Pancreas (tissue), 10 donors: Measurements from ENCODE around the gene PRR7. TPM values are rescaled to one million over a fixed set of nuclear protein-coding genes. Genes with fewer than 3 reads are reported as not detected.

Experiments used
- ATAC-seq, 4 donors: fragments of 200-7000 bp; cut with Tn5 transposase; one replicate each; pipeline versions ENCODE4 v1.8.0 to v1.9.1; 2020; ENCODE audit warnings: mild to moderate bottlenecking in 4 of 4, moderate library complexity in 4 of 4
- DNase-seq, 6 donors: peaks; one replicate each; pipeline ENCODE4 v3.0.0-alpha.2; 2020
- FAIRE-seq: peaks from 2 replicates; lab custom pipeline; 2012; peaks lifted over from hg19 to GRCh38; lab: Jason Lieb, UNC
- H3K27ac ChIP-seq, 4 donors: fragments of 200-600 bp; sonication (generic); 1 replicate in 3 of 4; 2 replicates in 1 of 4; pipeline versions ENCODE4 v1.5.0 to v1.8.0; 2020
- H3K27me3 ChIP-seq, 4 donors: fragments of 200-600 bp; one replicate each; pipeline ENCODE4 v1.8.0; 2021
- H3K36me3 ChIP-seq, 3 donors: fragments of 200-600 bp; sonication (generic) in 1 of 3; one replicate each; pipeline versions ENCODE4 v1.5.0 to v1.8.0; 2020 to 2021
- H3K4me1 ChIP-seq, 3 donors: fragments of 200-600 bp; one replicate each; pipeline ENCODE4 v1.8.0; 2021
- H3K4me3 ChIP-seq, 4 donors: fragments of 200-600 bp; sonication (generic) in 2 of 4; one replicate each; pipeline versions ENCODE4 v1.5.0 to v1.8.0; 2020 to 2021
- H3K9me3 ChIP-seq, 4 donors: fragments of 200-600 bp; one replicate each; pipeline ENCODE4 v1.8.0; 2021
- CTCF ChIP-seq, 4 donors: fragments of 200-600 bp; sonication (generic) in 3 of 4; IDR thresholded peaks; one replicate each; pipeline versions ENCODE4 v1.5.0 to v1.8.0; 2021; ENCODE audit warnings: antibody characterized with exemption in 4 of 4
- WGBS, 2 donors: extraction: QIAGEN DNeasy Blood & Tissue Kit; methylation state at CpG; one replicate each; pipeline ENCODE4 v1.1.7; 2013; 5-methylcytosine and 5-hydroxymethylcytosine counted together
- intact Hi-C, 3 donors: fragments of 100-400 bp; cut with DNase I; formaldehyde crosslinking; loops; one replicate each; pipeline versions ENCODE4 v1.11.1 to v1.14.2; 2022
- polyA plus RNA-seq, 2 donors: library from polyadenylated mRNA; stranded (reverse); fragments of 200-250 nt; gene quantifications; one replicate each; pipeline ENCODE4 v1.2.3, GENCODE V29; 2013
- total RNA-seq, 6 donors: library from RNA; stranded (reverse); fragmentation: NEBNext Ultra II Directional in 4 of 6; extraction: Animal tissue kit (Norgen Biotek cat#: 25700) in 4 of 6; gene quantifications; one replicate each; pipeline versions ENCODE4 v1.2.1 to v1.2.4, GENCODE V29; 2021 to 2023
- donor health status: healthy with polysubstance abuse.
- donor health status: DM: no; HTN: no; CAD: no; lungs with moderate emphysema.
- donor health status: DM: no; HTN: no; CAD: no.
- donor health status: control.
- donor health status: control.
- donor health status: Bipolar disorder and iron deficiency.
- donor health status: DM: yes; HTN: yes; CAD: no.
- donor health status: DM: no; HTN: no; CAD: no.
- donor health status: DM: no; HTN: no; CAD: no.
- donor health status: DM: yes; HTN: yes; CAD: no.

PRR7 gene
- total and polyA plus RNA-seq, 8 donors, result 1.7 to 3.5 (median 2.7) TPM

- 84 to 86% methylated on average over 14 of the region's 14 CpGs for WGBS, 2 donors
- TF ChIP-seq CTCF (IDR thresholded peaks at IDR 0.05), result no peak
- intact Hi-C loops, result no loop called here
- H3K9me3 ChIP-seq, result no peaks in the 10 kb centered on the region
- FAIRE-seq (no peak), ATAC-seq (no peak), DNase-seq (peak in 2 of 6 donors; percentile 41 to 77)
- H3K27ac ChIP-seq, result peak overlapping the region in 2 of 4 donors; percentile 15 to 41
- H3K4me1 ChIP-seq, result peaks cover 0 to 5% (median 0%) of the 10 kb centered on the region in 3 donors
- H3K4me3 ChIP-seq, result peak overlapping the region in 1 of 4 donors; percentile 17
- no peaks in the 10 kb centered on the region for H3K36me3 ChIP-seq
- H3K27me3 ChIP-seq, result no peaks in the 10 kb centered on the region
These were observed 48.8 kb downstream of the PRR7 start for GRCh38 chr5:177495243-177496060.

- no peak for TF ChIP-seq CTCF (IDR thresholded peaks at IDR 0.05)
- peak overlapping the region; percentile 61 to 79 (median 69) for H3K4me3 ChIP-seq
- ATAC-seq (no peak), DNase-seq (peak in 3 of 6 donors; percentile 31 to 65 (median 47)), FAIRE-seq (no peak)
- no peaks in the 10 kb centered on the region for H3K36me3 ChIP-seq
- no peaks in the 10 kb centered on the region for H3K27me3 ChIP-seq
- peaks cover 0 to 5% (median 0%) of the 10 kb centered on the region in 3 donors for H3K4me1 ChIP-seq
- peak overlapping the region in 2 of 4 donors; percentile 5 to 39 for H3K27ac ChIP-seq
- no peaks in the 10 kb centered on the region for H3K9me3 ChIP-seq
- intact Hi-C loops, result no loop called here
- 29 to 30% methylated on average over 12 of the region's 12 CpGs for WGBS, 2 donors
These were observed 49.6 kb downstream of the PRR7 start for GRCh38 chr5:177496070-177496726.

- ATAC-seq (peak; percentile 5 to 22 (median 17)), DNase-seq (peak in 4 of 6 donors; percentile 52 to 85 (median 72)), FAIRE-seq (no peak)
- Histone ChIP-seq H3K9me3 (no peaks in the 10 kb centered on the region), H3K4me1 (peaks cover 0 to 5% (median 0%) of the 10 kb centered on the region in 3 donors), H3K36me3 (no peaks in the 10 kb centered on the region), H3K4me3 (peak overlapping the region; percentile 61 to 79 (median 69)), H3K27ac (peak overlapping the region; percentile 31 to 50 (median 46)), H3K27me3 (no peaks in the 10 kb centered on the region)
- intact Hi-C loops, result no loop called here
- WGBS, 2 donors, result 3 to 4% methylated on average over 24 to 29 of the region's 29 CpGs
- no peak for TF ChIP-seq CTCF (IDR thresholded peaks at IDR 0.05)
These were observed 50.2 kb downstream of the PRR7 start for GRCh38 chr5:177496727-177497291.

- intact Hi-C loops, result no loop called here
- FAIRE-seq, result no peak
- Histone ChIP-seq H3K4me3 (peak within 1 kb of the TSS; percentile 61 to 79 (median 69)), H3K27me3 (no peaks in the 10 kb centered on the region), H3K4me1 (peaks cover 0 to 5% (median 0%) of the 10 kb centered on the region in 3 donors), H3K36me3 (no peaks in the 10 kb centered on the region), H3K9me3 (no peaks in the 10 kb centered on the region), H3K27ac (peak within 1 kb of the TSS; percentile 31 to 50 (median 46))
- 0 to 1% methylated on average over 68 to 73 of the region's 73 CpGs for WGBS, 2 donors
- DNase-seq, result peak; percentile 92 to 98 (median 97)
- no peak for TF ChIP-seq CTCF (IDR thresholded peaks at IDR 0.05)
- peak; percentile 90 to 94 (median 93) for ATAC-seq
These were observed 50.8 kb downstream of the PRR7 start, which contains the start of gene PDLIM7 for GRCh38 chr5:177497292-177498012. Gene PDLIM7 (minus strand): TSS chr5:177497604. CDS start chr5:177496512, 1,092 bp downstream.
